ENCODE measurements around the gene USP5.
"Not testable (repeated sequence)": the region's sequence is repeated elsewhere in the genome, so short reads cannot be mapped to it uniquely, and the experiment has no call there.

DNA sequence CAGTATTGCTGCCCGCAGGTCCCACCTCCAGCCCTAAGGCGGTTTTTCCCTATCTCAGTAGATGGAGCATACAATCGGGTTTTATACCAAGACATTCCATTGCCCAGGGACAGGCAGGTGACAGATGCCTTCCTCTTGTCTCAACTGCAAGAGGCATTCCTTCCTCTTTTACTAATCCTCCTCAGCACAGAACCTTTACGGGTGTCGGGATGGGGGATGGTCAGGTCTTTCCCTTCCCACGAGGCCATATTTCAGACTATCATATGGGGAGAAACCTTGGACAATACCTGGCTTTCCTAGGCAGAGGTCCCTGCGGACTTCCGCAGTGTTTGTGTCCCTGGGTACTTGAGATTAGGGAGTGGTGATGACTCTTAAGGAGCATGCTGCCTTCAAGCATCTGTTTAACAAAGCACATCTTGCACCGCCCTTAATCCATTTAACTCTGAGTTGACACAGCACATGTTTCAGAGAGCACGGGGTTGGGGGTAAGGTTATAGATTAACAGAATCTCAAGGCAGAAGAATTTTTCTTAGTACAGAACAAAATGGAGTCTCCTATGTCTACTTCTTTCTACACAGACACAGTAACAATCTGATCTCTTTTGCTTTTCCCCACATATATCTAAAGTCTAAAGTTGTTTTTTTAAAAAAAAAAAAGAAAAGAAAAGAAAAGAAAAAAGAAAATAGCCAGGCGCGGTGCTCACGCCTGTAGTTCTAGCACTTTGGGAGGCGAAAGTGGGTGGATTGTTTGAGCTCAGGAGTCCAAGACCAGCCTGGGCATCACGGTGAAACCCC, 34.5 kb downstream of the USP5 start:
- TF ChIP-seq, protein P1, sequence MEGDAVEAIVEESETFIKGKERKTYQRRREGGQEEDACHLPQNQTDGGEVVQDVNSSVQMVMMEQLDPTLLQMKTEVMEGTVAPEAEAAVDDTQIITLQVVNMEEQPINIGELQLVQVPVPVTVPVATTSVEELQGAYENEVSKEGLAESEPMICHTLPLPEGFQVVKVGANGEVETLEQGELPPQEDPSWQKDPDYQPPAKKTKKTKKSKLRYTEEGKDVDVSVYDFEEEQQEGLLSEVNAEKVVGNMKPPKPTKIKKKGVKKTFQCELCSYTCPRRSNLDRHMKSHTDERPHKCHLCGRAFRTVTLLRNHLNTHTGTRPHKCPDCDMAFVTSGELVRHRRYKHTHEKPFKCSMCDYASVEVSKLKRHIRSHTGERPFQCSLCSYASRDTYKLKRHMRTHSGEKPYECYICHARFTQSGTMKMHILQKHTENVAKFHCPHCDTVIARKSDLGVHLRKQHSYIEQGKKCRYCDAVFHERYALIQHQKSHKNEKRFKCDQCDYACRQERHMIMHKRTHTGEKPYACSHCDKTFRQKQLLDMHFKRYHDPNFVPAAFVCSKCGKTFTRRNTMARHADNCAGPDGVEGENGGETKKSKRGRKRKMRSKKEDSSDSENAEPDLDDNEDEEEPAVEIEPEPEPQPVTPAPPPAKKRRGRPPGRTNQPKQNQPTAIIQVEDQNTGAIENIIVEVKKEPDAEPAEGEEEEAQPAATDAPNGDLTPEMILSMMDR (IDR thresholded peaks at IDR 0.05), result not testable (repeated sequence)
- not testable (repeated sequence) for TF ChIP-seq POLR2AphosphoS5 (IDR thresholded peaks at IDR 0.05)

Measured in stomach (tissue), 4 donors.